ENCODE data around the gene KLF17.

Gene KLF17

DNA sequence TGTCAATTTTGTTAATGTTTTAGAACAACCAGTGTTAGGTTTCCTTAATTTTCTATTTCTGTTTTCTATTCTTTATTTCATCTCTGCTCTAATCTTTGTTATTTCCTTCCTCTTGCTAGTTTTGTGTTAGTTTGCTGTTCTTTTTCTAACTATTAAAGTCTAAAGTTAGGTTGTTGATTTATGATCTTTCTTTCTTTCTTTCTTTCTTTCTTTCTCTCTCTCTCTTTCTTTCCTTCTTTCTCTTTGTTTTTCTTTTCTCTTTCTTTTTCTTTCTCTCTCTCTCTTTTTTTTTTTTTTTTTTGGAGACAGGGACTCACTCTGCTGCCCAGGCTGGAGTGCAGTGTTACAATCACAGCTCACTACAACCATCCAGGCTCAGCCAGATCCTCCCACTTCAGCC, 40.2 kb downstream of the KLF17 start:
- Histone ChIP-seq H2AFZ (ENCODE audit: low read depth, low read length) (no peak overlapping the region), H3K23ac (ENCODE audit: low read length in 2 of 2) (no peak overlapping the region), H3K4me2 (ENCODE audit: low read length, poor library complexity, severe bottlenecking) (no peak overlapping the region), H4K8ac (ENCODE audit: low read length) (no peak overlapping the region), H2BK12ac (ENCODE audit: low read length in 2 of 2) (no peak overlapping the region), H3K9ac (ENCODE audit: low read length) (no peak overlapping the region), H4K91ac (ENCODE audit: low read length) (no peak overlapping the region), H2BK5ac (ENCODE audit: low read depth, low read length, poor library complexity, severe bottlenecking) (no peak overlapping the region), H2AK5ac (ENCODE audit: low read length, severe bottlenecking) (no peak overlapping the region), H2BK15ac (ENCODE audit: low read depth, poor library complexity, severe bottlenecking) (no peak overlapping the region), H3K79me1 (replicated peaks; ENCODE audit: low read length, poor library complexity, severe bottlenecking) (no peaks in the 10 kb centered on the region), H3K27ac (ENCODE audit: low read length, poor library complexity, severe bottlenecking) (no peak overlapping the region), H3K18ac (ENCODE audit: low read depth in 1 of 2, low read length in 2 of 2) (no peak overlapping the region), H3K27me3 (ENCODE audit: control insufficient read depth in 1 of 2, insufficient read depth in 1 of 2, low read length in 2 of 2) (no peaks in the 10 kb centered on the region), H3K36me3 (ENCODE audit: control insufficient read depth in 1 of 2, insufficient read depth in 2 of 2, low read depth in 1 of 2, low read length in 2 of 2) (no peaks in the 10 kb centered on the region), H3K14ac (ENCODE audit: low read length in 2 of 2) (no peak overlapping the region), H3K4me3 (ENCODE audit: insufficient read depth in 1 of 2, low read depth in 1 of 2, low read length in 2 of 2) (no peak overlapping the region), H2BK120ac (ENCODE audit: low read depth, low read length) (no peak overlapping the region), H3K9me3 (ENCODE audit: control insufficient read depth, low read length) (peaks cover 3% of the 10 kb centered on the region), H3K4me1 (ENCODE audit: control insufficient read depth, insufficient read depth, low read depth, low read length) (no peaks in the 10 kb centered on the region), H3K4ac (ENCODE audit: low read depth in 1 of 2, low read length in 2 of 2) (no peak overlapping the region)
- DNase-seq, result no peak

GRCh38 chr1:44161546-44161945, 42.9 kb downstream of the KLF17 start:
- Histone ChIP-seq H3K18ac (ENCODE audit: low read depth in 1 of 2, low read length in 2 of 2) (no peak overlapping the region), H4K91ac (ENCODE audit: low read length) (no peak overlapping the region), H2BK120ac (ENCODE audit: low read depth, low read length) (no peak overlapping the region), H3K4me2 (ENCODE audit: low read length, poor library complexity, severe bottlenecking) (no peak overlapping the region), H3K4me3 (ENCODE audit: insufficient read depth in 1 of 2, low read depth in 1 of 2, low read length in 2 of 2) (no peak overlapping the region), H3K14ac (ENCODE audit: low read length in 2 of 2) (no peak overlapping the region), H2BK5ac (ENCODE audit: low read depth, low read length, poor library complexity, severe bottlenecking) (no peak overlapping the region), H3K79me1 (replicated peaks; ENCODE audit: low read length, poor library complexity, severe bottlenecking) (no peaks in the 10 kb centered on the region), H2BK15ac (ENCODE audit: low read depth, poor library complexity, severe bottlenecking) (no peak overlapping the region), H2BK12ac (ENCODE audit: low read length in 2 of 2) (no peak overlapping the region), H3K27me3 (ENCODE audit: control insufficient read depth in 1 of 2, insufficient read depth in 1 of 2, low read length in 2 of 2) (no peaks in the 10 kb centered on the region), H3K9me3 (ENCODE audit: control insufficient read depth, low read length) (peaks cover 3% of the 10 kb centered on the region), H3K27ac (ENCODE audit: low read length, poor library complexity, severe bottlenecking) (no peak overlapping the region), H3K4ac (ENCODE audit: low read depth in 1 of 2, low read length in 2 of 2) (no peak overlapping the region), H3K9ac (ENCODE audit: low read length) (no peak overlapping the region), H4K8ac (ENCODE audit: low read length) (no peak overlapping the region), H3K36me3 (ENCODE audit: control insufficient read depth in 1 of 2, insufficient read depth in 2 of 2, low read depth in 1 of 2, low read length in 2 of 2) (no peaks in the 10 kb centered on the region), H2AFZ (ENCODE audit: low read depth, low read length) (no peak overlapping the region), H3K4me1 (ENCODE audit: control insufficient read depth, insufficient read depth, low read depth, low read length) (no peaks in the 10 kb centered on the region), H2AK5ac (ENCODE audit: low read length, severe bottlenecking) (no peak overlapping the region), H3K23ac (ENCODE audit: low read length in 2 of 2) (no peak overlapping the region)
- DNase-seq, result no peak

DNA sequence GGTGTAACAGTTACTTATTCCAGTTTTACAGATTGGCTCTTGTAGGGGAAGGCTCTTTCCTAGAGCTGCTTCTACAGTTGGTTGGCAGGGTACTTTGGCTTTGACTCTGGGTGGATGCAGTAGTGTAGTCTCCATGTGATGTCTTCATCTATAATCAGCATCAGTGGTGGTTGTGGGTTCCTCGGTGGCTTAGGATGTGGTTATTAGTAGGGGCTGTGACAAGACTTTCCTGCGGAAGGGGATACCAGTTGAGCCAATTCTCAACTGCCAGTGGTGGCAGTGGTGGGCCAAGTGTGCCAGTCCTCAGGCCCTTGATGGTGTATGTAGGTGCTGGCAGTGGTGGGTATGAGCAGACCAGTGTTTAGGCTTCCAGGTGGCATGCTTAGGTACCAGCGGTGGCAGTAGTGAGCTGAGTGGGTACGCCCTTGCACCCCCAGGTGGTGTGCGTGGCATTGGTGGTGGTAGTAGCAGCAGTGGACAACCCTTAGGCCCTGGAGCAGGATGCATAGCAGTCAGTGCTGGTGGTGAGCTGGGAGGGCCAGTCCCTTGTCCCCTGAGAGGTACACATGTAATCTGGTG, 50.0 kb downstream of the KLF17 start:
- Histone ChIP-seq H3K27ac (ENCODE audit: low read length, poor library complexity, severe bottlenecking) (no peak overlapping the region), H3K4me2 (ENCODE audit: low read length, poor library complexity, severe bottlenecking) (no peak overlapping the region), H2BK120ac (ENCODE audit: low read depth, low read length) (no peak overlapping the region), H4K8ac (ENCODE audit: low read length) (no peak overlapping the region), H3K36me3 (ENCODE audit: control insufficient read depth in 1 of 2, insufficient read depth in 2 of 2, low read depth in 1 of 2, low read length in 2 of 2) (no peaks in the 10 kb centered on the region), H2BK15ac (ENCODE audit: low read depth, poor library complexity, severe bottlenecking) (no peak overlapping the region), H3K4me1 (ENCODE audit: control insufficient read depth, insufficient read depth, low read depth, low read length) (no peaks in the 10 kb centered on the region), H3K18ac (ENCODE audit: low read depth in 1 of 2, low read length in 2 of 2) (no peak overlapping the region), H3K9me3 (ENCODE audit: control insufficient read depth, low read length) (peaks cover 1% of the 10 kb centered on the region), H2BK12ac (ENCODE audit: low read length in 2 of 2) (no peak overlapping the region), H3K79me1 (replicated peaks; ENCODE audit: low read length, poor library complexity, severe bottlenecking) (no peaks in the 10 kb centered on the region), H2BK5ac (ENCODE audit: low read depth, low read length, poor library complexity, severe bottlenecking) (no peak overlapping the region), H3K4ac (ENCODE audit: low read depth in 1 of 2, low read length in 2 of 2) (no peak overlapping the region), H3K27me3 (ENCODE audit: control insufficient read depth in 1 of 2, insufficient read depth in 1 of 2, low read length in 2 of 2) (peaks cover 0 to 3% of the 10 kb centered on the region in 2 experiments), H2AFZ (ENCODE audit: low read depth, low read length) (no peak overlapping the region), H4K91ac (ENCODE audit: low read length) (no peak overlapping the region), H3K9ac (ENCODE audit: low read length) (no peak overlapping the region), H3K23ac (ENCODE audit: low read length in 2 of 2) (no peak overlapping the region), H3K14ac (ENCODE audit: low read length in 2 of 2) (no peak overlapping the region), H3K4me3 (ENCODE audit: insufficient read depth in 1 of 2, low read depth in 1 of 2, low read length in 2 of 2) (no peak overlapping the region), H2AK5ac (ENCODE audit: low read length, severe bottlenecking) (no peak overlapping the region)
- DNase-seq, result no peak
- WGBS, result 83% methylated on average over 5 of the region's 5 CpGs

DNA sequence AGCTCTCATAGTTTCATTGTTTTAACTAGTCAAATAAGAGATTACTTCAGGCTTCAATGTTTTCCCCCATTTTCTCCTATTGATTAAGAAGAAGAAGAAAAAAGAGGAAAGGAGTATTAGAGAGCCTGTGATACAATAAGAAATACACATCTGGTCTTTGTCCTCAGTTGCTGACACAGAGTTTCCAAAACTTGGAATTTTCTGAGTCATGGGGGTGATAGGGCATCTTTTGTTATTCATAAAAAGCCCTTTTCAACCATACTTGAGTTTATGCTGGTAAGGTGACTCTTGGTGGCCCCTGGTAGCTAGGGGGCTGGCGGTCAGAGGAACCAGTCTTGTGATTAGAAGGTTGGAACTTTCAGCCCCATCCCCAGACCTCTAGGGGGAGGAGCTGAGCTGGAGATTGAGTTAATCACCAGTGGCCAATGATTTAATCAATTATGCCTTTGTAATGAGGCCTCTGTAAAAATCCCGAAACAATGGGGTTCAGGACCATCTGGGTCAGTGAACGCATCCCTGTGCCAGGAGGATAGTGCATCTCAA, 51.7 kb downstream of the KLF17 start:
- H4K8ac ChIP-seq (ENCODE audit: low read length), result no peak overlapping the region

More for the DNA sequence above, 51.7 kb downstream of the KLF17 start:
- Histone ChIP-seq H3K9ac (ENCODE audit: low read length) (peak overlapping the region; percentile 55), H3K14ac (ENCODE audit: low read length in 2 of 2) (no peak overlapping the region), H2AK5ac (ENCODE audit: low read length, severe bottlenecking) (no peak overlapping the region), H3K36me3 (ENCODE audit: control insufficient read depth in 1 of 2, insufficient read depth in 2 of 2, low read depth in 1 of 2, low read length in 2 of 2) (no peaks in the 10 kb centered on the region), H3K79me1 (replicated peaks; ENCODE audit: low read length, poor library complexity, severe bottlenecking) (no peaks in the 10 kb centered on the region), H3K9me3 (ENCODE audit: control insufficient read depth, low read length) (peaks cover 11% of the 10 kb centered on the region), H3K27me3 (ENCODE audit: control insufficient read depth in 1 of 2, insufficient read depth in 1 of 2, low read length in 2 of 2) (peaks cover 0 to 3% of the 10 kb centered on the region in 2 experiments), H3K23ac (ENCODE audit: low read length in 2 of 2) (no peak overlapping the region), H2BK5ac (ENCODE audit: low read depth, low read length, poor library complexity, severe bottlenecking) (no peak overlapping the region), H3K18ac (ENCODE audit: low read depth in 1 of 2, low read length in 2 of 2) (no peak overlapping the region), H2BK12ac (ENCODE audit: low read length in 2 of 2) (no peak overlapping the region), H3K4ac (ENCODE audit: low read depth in 1 of 2, low read length in 2 of 2) (no peak overlapping the region), H3K27ac (ENCODE audit: low read length, poor library complexity, severe bottlenecking) (no peak overlapping the region), H2BK120ac (ENCODE audit: low read depth, low read length) (no peak overlapping the region), H4K91ac (ENCODE audit: low read length) (no peak overlapping the region), H3K4me2 (ENCODE audit: low read length, poor library complexity, severe bottlenecking) (no peak overlapping the region), H2BK15ac (ENCODE audit: low read depth, poor library complexity, severe bottlenecking) (no peak overlapping the region), H3K4me3 (ENCODE audit: insufficient read depth in 1 of 2, low read depth in 1 of 2, low read length in 2 of 2) (no peak overlapping the region), H3K4me1 (ENCODE audit: control insufficient read depth, insufficient read depth, low read depth, low read length) (no peaks in the 10 kb centered on the region), H2AFZ (ENCODE audit: low read depth, low read length) (no peak overlapping the region)
- peak; percentile 5 for DNase-seq
- 84% methylated on average over 3 of the region's 3 CpGs for WGBS

All from mesenchymal stem cell (in vitro differentiated cells and primary cell).